H1 (cell line): ENCODE results near the gene GALNT17. TPM values are rescaled to one million over a fixed set of nuclear protein-coding genes. Genes with fewer than 3 reads are reported as not detected.

Experiments used
- CTCF ChIA-PET: fragments of 300-600 bp; sonication (Branson Sonifier 250); formaldehyde crosslinking; loops from one replicate; lab custom pipeline; 2021; ENCODE audit not compliant: partially characterized antibody; lab: Charles Lee
- POLR2A ChIA-PET: fragments of 300-600 bp; sonication (Branson Sonifier 250); formaldehyde crosslinking; loops from one replicate; lab custom pipeline; 2021; ENCODE audit warnings: inconsistent platforms; ENCODE audit not compliant: partially characterized antibody; lab: Charles Lee
- DNase-seq, 2 experiments: peaks; one replicate each; pipeline versions ENCODE4 v3.0.0 to v3.0.0-alpha.2; 2010 to 2022; ENCODE audit warnings: low spot score in 2 of 2, low read depth in 1 of 2, mixed read lengths in 1 of 2
- FAIRE-seq: peaks from 2 replicates; lab custom pipeline; 2011; peaks lifted over from hg19 to GRCh38; lab: Jason Lieb, UNC
- H2AFZ ChIP-seq: 2 replicates; pipeline ENCODE4 v1.8.1; 2012; ENCODE audit warnings: low read length, inconsistent platforms
- H2AK5ac ChIP-seq: 2 replicates; pipeline ENCODE4 v1.6.1; 2013; ENCODE audit warnings: low read depth, low read length
- H2BK120ac ChIP-seq: replicated peaks from 2 replicates; pipeline ENCODE3; 2013; ENCODE audit warnings: low read depth, low read length, inconsistent platforms
- H2BK12ac ChIP-seq: 2 replicates; pipeline ENCODE4 v1.6.1; 2013; ENCODE audit warnings: low read depth, low read length
- H2BK15ac ChIP-seq: 2 replicates; pipeline ENCODE4 v1.6.1; 2013; ENCODE audit warnings: low read length
- H2BK20ac ChIP-seq: 2 replicates; pipeline ENCODE4 v1.6.1; 2013; ENCODE audit warnings: low read length
- H2BK5ac ChIP-seq: 2 replicates; pipeline ENCODE4 v1.6.1; 2013; ENCODE audit warnings: low read depth, low read length
- H3K14ac ChIP-seq: 2 replicates; pipeline ENCODE4 v1.6.1; 2013; ENCODE audit warnings: inconsistent platforms; ENCODE audit not compliant: insufficient read length
- H3K18ac ChIP-seq: 2 replicates; pipeline ENCODE4 v1.6.1; 2013; ENCODE audit warnings: low read length; ENCODE audit errors: extremely low read depth
- H3K23ac ChIP-seq: 2 replicates; pipeline ENCODE4 v1.6.1; 2013; ENCODE audit warnings: inconsistent platforms; ENCODE audit not compliant: insufficient read length
- H3K23me2 ChIP-seq: 2 replicates; pipeline ENCODE4 v1.6.1; 2013; ENCODE audit warnings: low read depth, low read length
- H3K27ac ChIP-seq: 2 replicates; pipeline ENCODE4 v1.6.1; 2011; ENCODE audit warnings: low read depth, low read length, inconsistent platforms
- H3K27me3 ChIP-seq, 4 experiments: replicated peaks in 1 of 4; 1 replicate in 1 of 4; 2 replicates in 3 of 4; pipeline versions ENCODE4 v1.6.1 to v1.8.1; 2011 to 2013; ENCODE audit warnings: low read length in 3 of 4, mild to moderate bottlenecking in 3 of 4, inconsistent platforms in 2 of 4, mixed read lengths in 2 of 4, moderate library complexity in 1 of 4; ENCODE audit not compliant: control insufficient read depth in 3 of 4, insufficient read depth in 3 of 4; ENCODE audit errors: extremely low read depth in 1 of 4
- H3K36me3 ChIP-seq, 4 experiments: 2 replicates each; pipeline versions ENCODE4 v1.6.1 to v1.8.1; 2011 to 2013; ENCODE audit warnings: mild to moderate bottlenecking in 4 of 4, low read length in 3 of 4, moderate library complexity in 2 of 4, control low read depth in 1 of 4, inconsistent platforms in 1 of 4; ENCODE audit not compliant: insufficient read depth in 4 of 4, control insufficient read depth in 2 of 4
- H3K4ac ChIP-seq: replicated peaks from 2 replicates; pipeline ENCODE3; 2013; ENCODE audit warnings: low read length, low read depth, mixed read lengths, inconsistent platforms; ENCODE audit not compliant: insufficient read length
- H3K4me1 ChIP-seq, 4 experiments: replicated peaks in 1 of 4; 1 replicate in 1 of 4; 2 replicates in 3 of 4; pipeline versions ENCODE4 v1.6.1 to v1.8.1; 2011 to 2013; ENCODE audit warnings: low read length in 3 of 4, inconsistent platforms in 2 of 4, mixed read lengths in 1 of 4; ENCODE audit not compliant: insufficient read depth in 4 of 4, control insufficient read depth in 3 of 4
- H3K4me2 ChIP-seq, 2 experiments: 2 replicates each; pipeline versions ENCODE4 v1.6.1 to v1.8.1; 2011 to 2013; ENCODE audit warnings: low read depth in 2 of 2, low read length in 2 of 2, control low read depth in 1 of 2, inconsistent platforms in 1 of 2, mild to moderate bottlenecking in 1 of 2; ENCODE audit not compliant: insufficient read depth in 1 of 2
- H3K4me3 ChIP-seq, 4 experiments: fragments of 200-600, 300-600 bp in 1 of 4; sonication (generic), shearing (Covaris generic), sonication (Bioruptor Twin) in 1 of 4; 2 replicates each; pipeline versions ENCODE4 v1.5.1 to v1.8.1; 2011 to 2016; ENCODE audit warnings: low read length in 4 of 4, low read depth in 3 of 4, control low read depth in 2 of 4, inconsistent platforms in 2 of 4, mild to moderate bottlenecking in 2 of 4, mixed read lengths in 1 of 4, moderate library complexity in 1 of 4; ENCODE audit not compliant: insufficient read depth in 2 of 4; ENCODE audit errors: extremely low read depth in 1 of 4
- H3K56ac ChIP-seq: replicated peaks from 2 replicates; pipeline ENCODE3; 2013; ENCODE audit warnings: low read depth, mild to moderate bottlenecking, mixed read lengths, low read length, inconsistent platforms; ENCODE audit not compliant: insufficient read length
- H3K79me1 ChIP-seq: 2 replicates; pipeline ENCODE4 v1.6.1; 2013; ENCODE audit warnings: low read depth, low read length, control low read depth
- H3K79me2 ChIP-seq, 2 experiments: 2 replicates each; pipeline versions ENCODE4 v1.6.1 to v1.8.1; 2012 to 2013; ENCODE audit warnings: low read length in 2 of 2, mild to moderate bottlenecking in 2 of 2, inconsistent platforms in 1 of 2; ENCODE audit not compliant: insufficient read depth in 2 of 2, control insufficient read depth in 1 of 2
- H3K9ac ChIP-seq, 4 experiments: replicated peaks in 1 of 4; 1 replicate in 1 of 4; 2 replicates in 3 of 4; pipeline versions ENCODE4 v1.6.1 to v1.8.1; 2011 to 2013; ENCODE audit warnings: low read depth in 3 of 4, low read length in 3 of 4, control low read depth in 2 of 4, mild to moderate bottlenecking in 2 of 4, moderate library complexity in 2 of 4, inconsistent platforms in 1 of 4; ENCODE audit errors: extremely low read depth in 1 of 4
- H3K9me3 ChIP-seq, 2 experiments: 2 replicates each; pipeline versions ENCODE4 v1.6.1 to v1.8.1; 2012 to 2013; ENCODE audit warnings: mild to moderate bottlenecking in 2 of 2, moderate library complexity in 2 of 2, control low read depth in 1 of 2, inconsistent platforms in 1 of 2, low read depth in 1 of 2, low read length in 1 of 2, mixed read lengths in 1 of 2; ENCODE audit not compliant: insufficient read depth in 2 of 2
- H4K20me1 ChIP-seq, 2 experiments: replicated peaks in 1 of 2; 2 replicates each; pipeline versions ENCODE3 to v1.8.1; 2011 to 2013; ENCODE audit warnings: inconsistent platforms in 2 of 2, low read length in 2 of 2, mild to moderate bottlenecking in 1 of 2; ENCODE audit not compliant: insufficient read depth in 2 of 2, control insufficient read depth in 1 of 2
- H4K5ac ChIP-seq: 2 replicates; pipeline ENCODE4 v1.6.1; 2013; ENCODE audit warnings: low read length, low read depth, mixed read lengths, inconsistent platforms; ENCODE audit not compliant: insufficient read length
- H4K8ac ChIP-seq: 2 replicates; pipeline ENCODE4 v1.8.0; 2013; ENCODE audit warnings: mild to moderate bottlenecking, moderate library complexity, low read length, inconsistent platforms; ENCODE audit not compliant: insufficient read depth; ENCODE audit errors: extremely low read depth
- H4K91ac ChIP-seq: replicated peaks from 2 replicates; pipeline ENCODE3; 2013; ENCODE audit warnings: low read length, mixed read lengths, inconsistent platforms; ENCODE audit not compliant: insufficient read length
- CBX5 ChIP-seq: fragments of 300-800, 300-1000 bp; sonication (generic); IDR thresholded peaks from 2 replicates; pipeline ENCODE4 v1.7.1; 2016; ENCODE audit warnings: antibody characterized with exemption, low read length, low read depth
- KDM1A ChIP-seq: fragments of 200-600, 300-600 bp; sonication (generic); IDR thresholded peaks from 2 replicates; pipeline ENCODE4 v1.7.1; 2016; ENCODE audit warnings: mild to moderate bottlenecking, low read length, borderline replicate concordance
- RFX5 ChIP-seq: IDR thresholded peaks from 2 replicates; pipeline ENCODE4 v1.6.1; 2011; ENCODE audit warnings: low read depth, low read length, improper control_type of control experiment, borderline replicate concordance
- TBP ChIP-seq: IDR thresholded peaks from 2 replicates; pipeline ENCODE4 v1.6.1; 2011; ENCODE audit warnings: low read depth, low read length, improper control_type of control experiment
- TEAD4 ChIP-seq: IDR thresholded peaks from 2 replicates; pipeline ENCODE4 v1.6.1; 2012; ENCODE audit warnings: low read depth, low read length, inconsistent platforms, mixed read lengths
- WGBS, 2 experiments: shearing (Covaris generic) in 1 of 2; methylation state at CpG; one replicate each; pipeline versions ENCODE4 v1.1.6 to v1.1.7; 2013 to 2015; ENCODE audit warnings: low lambda C conversion rate in 2 of 2, mixed read lengths in 2 of 2, inconsistent platforms in 1 of 2, low coverage in 1 of 2, missing lambda C conversion rate in 1 of 2; ENCODE audit not compliant: insufficient replicate concordance in 2 of 2, insufficient coverage in 1 of 2, insufficient read length in 1 of 2; ENCODE audit errors: extremely low coverage in 1 of 2, missing lambda C conversion rate in 1 of 2; 5-methylcytosine and 5-hydroxymethylcytosine counted together
- polyA plus RNA-seq, 7 experiments: library from polyadenylated mRNA; depleted of rRNA in 3 of 7; stranded (reverse) in 5 of 7; unstranded in 2 of 7; fragments of >200 nt in 5 of 7; fragments of 200-250 nt in 2 of 7; gene quantifications; 1 replicate in 5 of 7; 2 replicates in 1 of 7; 4 replicates in 1 of 7; pipeline versions ENCODE4 v1.2.1 to v1.2.3, GENCODE V29; 2011 to 2013; ENCODE audit warnings: missing spikeins in 2 of 7, mixed read lengths in 2 of 7
- total RNA-seq: library from RNA; stranded (reverse); fragmentation: NEBNext Ultra II Directional; extraction: Animal tissue kit (Norgen Biotek cat#: 25700); gene quantifications from 2 replicates; pipeline ENCODE4 v1.2.1, GENCODE V29; 2021

Gene GALNT17
- total and polyA plus RNA-seq, 2 of the 8 experiments (the other 6 are each of a cell fraction or from before 2014, with no cell fraction given): 37.7 to 47.0 TPM

GRCh38 chr7:71601851-71602250 is 469.9 kb downstream of the GALNT17 start:
- Histone ChIP-seq H3K36me3 (peaks cover 0 to 3% (median 0%) of the 10 kb centered on the region in 4 experiments; a peak in 1 of 8 replicates), H4K20me1 (peaks cover 0 to 2% of the 10 kb centered on the region in 2 experiments), H3K79me1 (no peaks in the 10 kb centered on the region), H2BK12ac (no peak overlapping the region), H3K9me3 (0 out of 4 replicates have a peak, but pooled peaks cover 0 to 5% of the 10 kb centered on the region in 2 experiments), H4K91ac (no peak overlapping the region), H2BK5ac (no peak overlapping the region), H3K27ac (no peak overlapping the region), H3K23me2 (no peaks in the 10 kb centered on the region), H3K9ac (no peak overlapping the region), H3K4me2 (no peak overlapping the region), H3K4me3 (no peak overlapping the region), H2BK120ac (no peak overlapping the region), H3K18ac (no peak overlapping the region), H3K79me2 (no peaks in the 10 kb centered on the region), H3K23ac (no peak overlapping the region), H2AK5ac (no peak overlapping the region), H4K5ac (no peak overlapping the region), H2BK15ac (no peak overlapping the region), H3K27me3 (no peaks in the 10 kb centered on the region), H3K56ac (no peak overlapping the region), H2AFZ (no peak overlapping the region), H3K4me1 (no peaks in the 10 kb centered on the region), H3K4ac (no peak overlapping the region), H2BK20ac (no peak overlapping the region), H3K14ac (no peak overlapping the region), H4K8ac (no peak overlapping the region)
- TF ChIP-seq RFX5: no peak
- TF ChIP-seq KDM1A: no peak
- TF ChIP-seq TBP: no peak
- TF ChIP-seq TEAD4: no peak
- no peak for TF ChIP-seq CBX5
- FAIRE-seq (no peak), DNase-seq (no peak)
- ChIA-PET POLR2A (no interaction called here), CTCF (no interaction called here)
- 87% methylated on average over 6 of the region's 6 CpGs; no CpG with 5 or more reads in 1 of the 2 experiments for WGBS, 2 experiments
